TTC549 (cell line): ENCODE data around the gene THEMIS2.
"Not testable (repeated sequence)": the region's sequence is repeated elsewhere in the genome, so short reads cannot be mapped to it uniquely, and the experiment has no call there.

ENCODE experiments used
- FAIRE-seq: peaks from 2 replicates; lab custom pipeline; 2012; peaks lifted over from hg19 to GRCh38; lab: Jason Lieb, UNC

The THEMIS2 gene

DNA sequence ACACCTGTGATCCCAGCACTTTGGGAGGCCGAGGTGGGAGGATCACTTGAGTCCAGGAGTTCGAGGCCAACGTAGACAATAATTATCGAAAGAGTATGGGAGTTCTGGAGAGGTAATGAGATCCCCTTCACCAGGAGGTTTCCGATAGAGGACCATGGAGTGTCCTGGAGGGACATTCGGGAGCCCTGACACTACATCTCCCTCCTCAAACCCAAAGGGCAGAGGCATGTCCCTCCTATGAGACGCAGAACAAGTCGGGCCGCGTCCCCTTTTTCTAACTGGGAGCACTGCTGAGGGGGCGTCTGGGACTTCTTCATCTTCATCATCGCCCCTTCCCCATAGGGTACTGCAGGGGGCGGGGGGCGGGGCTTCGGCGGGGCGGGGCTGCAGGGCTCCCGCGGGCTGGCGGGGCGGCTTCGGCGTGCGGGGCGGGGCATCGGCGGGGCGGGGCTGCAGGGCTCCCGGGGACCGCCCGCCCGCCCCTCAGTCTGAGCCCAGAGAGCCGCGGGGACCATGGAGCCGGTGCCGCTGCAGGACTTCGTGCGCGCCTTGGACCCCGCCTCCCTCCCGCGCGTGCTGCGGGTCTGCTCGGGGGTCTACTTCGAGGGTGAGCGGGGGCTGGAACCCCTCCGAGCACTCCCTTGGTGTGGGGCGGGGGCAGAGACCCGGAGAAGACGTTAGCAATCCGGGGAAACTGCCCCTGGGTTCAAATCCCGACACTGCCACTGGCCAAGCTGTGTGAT is at the start of gene THEMIS2:
Gene THEMIS2 (plus strand): TSS at position 486 of the 743 bp plus-strand sequence. CDS start 28 bp downstream, at position 514.
- no peak for FAIRE-seq

GRCh38 chr1:27823784-27824183 is 48.6 kb upstream of the THEMIS2 start:
- no peak for FAIRE-seq

GRCh38 chr1:27824411-27824810 is 47.9 kb upstream of the THEMIS2 start:
- FAIRE-seq, result no peak

DNA sequence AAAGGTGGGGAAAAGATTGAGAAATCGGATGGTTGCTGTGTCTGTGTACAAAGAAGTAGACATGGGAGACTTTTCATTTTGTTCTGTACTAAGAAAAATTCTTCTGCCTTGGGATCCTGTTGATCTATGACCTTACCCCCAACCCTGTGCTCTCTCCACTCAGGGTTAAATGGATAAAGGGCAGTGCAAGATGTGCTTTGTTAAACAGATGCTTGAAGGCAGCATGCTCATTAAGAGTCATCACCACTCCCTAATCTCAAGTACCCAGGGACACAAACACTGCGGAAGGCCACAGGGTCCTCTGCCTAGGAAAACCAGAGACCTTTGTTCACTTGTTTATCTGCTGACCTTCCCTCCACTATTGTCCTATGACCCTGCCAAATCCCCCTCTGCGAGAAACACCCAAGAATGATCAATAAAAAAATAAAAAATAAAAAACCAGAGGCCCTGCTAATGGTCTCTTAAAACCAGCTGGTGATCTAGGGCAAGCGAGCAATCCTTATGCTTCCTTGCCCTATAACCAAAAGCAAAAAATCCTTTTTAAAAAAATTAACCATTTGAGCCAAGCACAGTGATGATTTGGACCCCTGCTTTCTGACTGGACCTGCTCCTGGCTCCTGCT is 42.9 kb upstream of the THEMIS2 start:
- FAIRE-seq, result not testable (repeated sequence)

- peak; percentile 68 for FAIRE-seq
Measured at GRCh38 chr1:27830621-27831440, 41.5 kb upstream of the THEMIS2 start, which contains the start of gene PPP1R8. PPP1R8 (plus strand) TSS chr1:27830782; CDS start chr1:27830836, 54 bp downstream.

DNA sequence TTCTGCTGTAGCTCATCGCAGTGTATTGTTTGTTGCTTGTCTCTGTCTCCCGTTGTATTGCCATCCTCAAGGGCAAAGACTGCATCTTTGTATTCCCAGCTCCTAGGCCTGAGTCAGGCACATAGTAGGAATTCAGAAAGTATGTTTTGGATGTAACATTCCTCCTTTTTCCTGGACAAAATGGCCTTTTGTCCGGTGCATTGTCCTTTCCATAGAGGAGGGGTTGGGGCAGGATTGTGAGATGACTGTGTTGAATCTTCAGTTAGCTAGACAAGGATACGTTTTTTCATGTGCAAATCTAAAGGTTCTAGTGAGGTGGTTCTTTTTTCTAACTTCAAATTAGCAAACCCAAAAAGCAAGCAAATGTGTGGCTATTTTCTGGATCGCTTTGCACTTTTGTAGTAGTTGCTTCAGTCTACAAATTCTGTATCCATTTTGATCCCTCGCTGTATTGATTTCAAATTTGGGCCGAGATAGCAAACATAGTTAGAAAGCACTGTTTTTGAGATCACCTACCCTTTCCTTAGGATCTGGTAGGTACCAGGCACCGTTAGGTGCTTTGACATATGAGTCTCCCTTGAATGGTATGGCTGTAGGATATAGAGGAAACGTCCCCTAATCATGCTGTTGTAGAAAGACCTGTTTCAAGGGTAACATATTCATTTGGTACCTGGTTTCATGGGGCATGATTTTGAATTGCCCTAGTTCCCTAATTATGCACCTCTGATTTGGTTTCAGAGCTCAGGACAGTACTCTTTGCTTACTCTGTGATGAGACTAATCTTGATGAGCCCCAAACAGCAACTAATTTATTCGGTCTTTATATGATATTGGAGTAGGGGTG is 40.6 kb upstream of the THEMIS2 start:
- FAIRE-seq, result no peak

GRCh38 chr1:27832762-27833161 is 39.6 kb upstream of the THEMIS2 start:
- no peak for FAIRE-seq

DNA sequence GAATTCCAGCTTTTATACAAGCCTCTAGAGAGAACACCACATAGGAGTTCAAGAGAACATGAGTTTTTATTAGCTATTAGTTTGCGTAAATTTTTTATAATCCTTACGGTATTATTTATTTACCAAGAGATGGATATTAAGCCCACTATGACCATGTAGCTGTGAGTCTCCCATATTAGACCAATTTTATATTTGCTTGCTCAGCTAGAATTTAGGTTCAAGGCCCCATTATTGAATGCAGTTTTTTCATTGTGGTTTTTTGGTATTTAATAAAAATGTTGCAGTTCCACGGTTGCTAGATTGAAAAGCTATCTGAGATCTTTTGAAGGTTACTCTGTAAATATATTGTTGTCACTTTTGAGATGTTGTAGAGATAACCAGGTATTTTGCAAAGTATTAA is 38.9 kb upstream of the THEMIS2 start:
- no peak for FAIRE-seq

GRCh38 chr1:27835046-27835445 is 37.3 kb upstream of the THEMIS2 start:
- no peak for FAIRE-seq

DNA sequence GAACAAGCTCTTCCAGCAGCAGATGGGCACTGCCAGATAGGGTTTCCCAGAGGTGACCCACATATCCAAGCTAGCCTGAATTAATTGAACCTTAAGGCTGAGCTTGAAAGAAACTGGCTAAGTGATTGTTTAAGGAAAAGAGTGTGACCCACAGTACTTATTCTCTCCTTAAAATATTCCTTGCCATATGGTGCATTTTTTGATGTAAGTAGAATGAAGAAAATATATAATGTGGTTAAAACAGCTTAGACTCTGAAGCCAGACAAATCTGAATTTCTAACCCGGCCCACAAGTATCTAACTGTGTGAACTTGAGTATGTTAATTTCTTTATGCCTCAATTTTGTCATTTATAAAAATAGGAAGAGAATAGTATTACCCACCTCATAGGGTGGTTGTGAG is 36.8 kb upstream of the THEMIS2 start:
- no peak for FAIRE-seq

GRCh38 chr1:27849951-27850350 is 22.4 kb upstream of the THEMIS2 start:
- FAIRE-seq, result no peak

- no peak for FAIRE-seq
Measured at GRCh38 chr1:27855085-27855484, 17.3 kb upstream of the THEMIS2 start.

- no peak for FAIRE-seq
Measured at GRCh38 chr1:27856561-27857343, 15.6 kb upstream of the THEMIS2 start.

GRCh38 chr1:27857552-27857951 is 14.8 kb upstream of the THEMIS2 start:
- FAIRE-seq, result not testable (repeated sequence)

GRCh38 chr1:27858072-27858948 is 14.0 kb upstream of the THEMIS2 start:
- no peak for FAIRE-seq

DNA sequence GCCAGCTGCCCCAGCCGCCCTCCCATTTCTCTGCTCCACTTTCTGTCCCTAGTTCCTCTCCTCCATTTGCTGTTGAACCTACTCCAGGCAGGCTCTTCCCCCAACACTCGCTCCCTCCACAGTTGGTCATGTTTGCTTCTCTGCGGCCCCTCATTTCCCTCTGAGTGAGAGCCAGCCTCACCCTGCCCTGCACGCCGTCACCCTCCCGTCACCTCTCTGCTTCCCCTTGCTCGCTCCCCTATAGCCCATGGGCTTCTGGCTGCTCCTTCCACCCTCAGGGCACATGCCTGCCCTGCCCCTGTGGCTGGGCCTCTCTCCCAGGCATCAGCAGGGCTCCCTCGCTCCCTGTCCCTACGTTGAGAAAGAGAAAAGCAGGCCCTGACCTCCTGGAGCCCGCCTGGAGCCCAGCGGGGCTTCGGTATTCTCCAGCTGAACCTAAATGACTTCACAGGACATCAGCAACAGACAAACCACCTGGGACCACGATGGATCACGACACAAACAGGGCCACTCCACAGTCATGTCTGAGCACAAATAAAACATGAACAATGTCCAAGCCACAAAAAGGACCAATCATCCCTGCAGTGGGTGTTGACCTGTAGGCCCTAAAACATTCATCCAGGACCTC is 13.3 kb upstream of the THEMIS2 start:
- no peak for FAIRE-seq

DNA sequence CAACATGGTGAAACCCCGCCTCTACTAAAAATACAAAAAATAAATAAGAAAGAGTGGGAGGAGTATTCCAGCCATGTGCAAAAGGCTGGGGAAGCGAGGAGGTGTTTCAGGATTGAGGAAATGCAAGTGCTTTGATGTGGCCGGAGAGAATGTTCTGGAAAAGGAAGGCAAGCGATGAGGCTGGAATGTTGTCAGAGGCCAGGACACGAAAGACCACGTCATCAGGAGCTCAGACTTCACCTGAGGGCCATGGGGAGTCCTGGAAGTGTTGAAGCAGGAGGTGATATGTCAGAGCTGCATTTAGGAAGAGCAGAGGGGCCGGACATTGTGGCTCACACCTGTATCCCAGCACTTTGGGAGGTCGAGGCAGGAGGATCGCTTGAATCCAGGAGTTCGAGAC is 10.9 kb upstream of the THEMIS2 start:
- no peak for FAIRE-seq

- no peak for FAIRE-seq
Measured at GRCh38 chr1:27862004-27862403, 10.3 kb upstream of the THEMIS2 start.

DNA sequence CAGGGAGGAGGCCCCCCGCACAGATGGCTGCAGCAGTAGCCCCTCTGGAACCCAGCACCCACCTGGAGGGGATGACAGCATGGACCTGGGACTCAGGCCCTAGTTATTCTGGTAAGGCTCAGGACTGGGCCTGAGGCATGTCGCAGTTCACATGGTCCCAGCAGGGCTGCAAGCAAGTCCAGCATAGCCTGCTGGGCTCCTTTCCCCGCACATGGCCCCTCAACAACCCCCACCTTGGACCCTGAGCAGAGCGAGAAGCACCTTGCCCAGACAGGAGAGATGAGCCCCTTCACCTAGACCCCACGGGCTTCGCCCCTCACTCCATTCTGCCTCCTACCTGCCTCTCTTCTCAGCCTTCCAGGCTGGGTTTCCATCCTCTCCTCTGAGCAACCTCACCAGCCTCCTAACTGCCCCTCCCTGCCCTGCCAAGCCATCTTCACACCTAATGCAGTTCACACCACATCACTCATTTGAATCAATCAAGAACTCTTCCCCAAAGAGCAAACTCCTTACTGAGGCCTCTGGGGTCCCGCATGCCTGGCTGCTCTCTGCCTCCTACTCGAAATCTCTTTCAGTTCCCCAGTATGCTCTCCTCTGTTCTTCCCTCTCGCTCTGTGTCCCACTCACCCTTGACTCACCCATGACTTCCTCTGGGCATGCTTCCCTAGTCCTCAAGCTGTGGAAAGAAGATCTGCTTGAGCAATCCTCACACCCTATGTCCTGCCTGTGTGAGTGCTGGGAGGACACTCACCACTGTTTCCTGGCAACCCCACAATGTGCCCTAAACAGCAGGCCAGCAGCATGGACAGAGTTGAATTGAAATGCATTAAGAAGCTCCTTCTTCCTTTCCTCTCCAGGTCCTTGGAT is 9.4 kb upstream of the THEMIS2 start:
- no peak for FAIRE-seq
